Gastrocnemius medialis (tissue), 4 donors: ENCODE measurements around the gene ZNRF1.

Experiments
- CTCF ChIP-seq, 5 experiments: fragments of 450-650 bp in 3 of 5; fragments of 200-600 bp in 2 of 5; sonication (generic) in 2 of 5; IDR thresholded peaks in 4 of 5; conservative IDR thresholded peaks in 1 of 5; 1 replicate in 4 of 5; 2 replicates in 1 of 5; pipeline ENCODE4 v1.5.1; 2016 to 2019; ENCODE audit warnings: antibody characterized with exemption in 5 of 5, mild to moderate bottlenecking in 3 of 5, moderate library complexity in 3 of 5
- POLR2A ChIP-seq, 2 donors: fragments of 450-650 bp; IDR thresholded peaks; one replicate each; pipeline ENCODE4 v1.6.1; 2017; ENCODE audit warnings: antibody characterized with exemption in 2 of 2, mild to moderate bottlenecking in 2 of 2, moderate library complexity in 2 of 2

GRCh38 chr16:75113541-75114121, 114.8 kb downstream of the ZNRF1 start:
- TF ChIP-seq CTCF (IDR thresholded peaks at IDR 0.05 in 4 of 5, conservative IDR thresholded peaks at IDR 0.05 in 1 of 5), result no peak
- no peak for TF ChIP-seq POLR2A (IDR thresholded peaks at IDR 0.05)
